A549 treated with RU486 at 1 μM for 4 hours (cell line): ENCODE data around the gene COL10A1. TPM values are rescaled to one million over a fixed set of nuclear protein-coding genes. Genes with fewer than 3 reads are reported as not detected.

Experiments
- total RNA-seq: library from RNA; stranded (reverse); fragments of 200-300 nt; extraction: Qiagen RNA extraction; gene quantifications from 5 replicates; pipeline ENCODE4 v1.2.3, GENCODE V29; 2022; ENCODE audit warnings: low read depth

COL10A1 gene
- 0.06 TPM in 1 of 5 replicates, not detected in the others for total RNA-seq

GRCh38 chr6:116126032-116126431, at the start of gene COL10A1:
Gene COL10A1 (minus strand): TSS chr6:116126132. CDS start chr6:116125492, 640 bp downstream.

GRCh38 chr6:116100419-116101301, 25.3 kb downstream of the COL10A1 start, which contains the start of gene NT5DC1:
Gene NT5DC1 (plus strand): TSS chr6:116100853. CDS start chr6:116100931, 78 bp downstream.

Other genes starting within 250 kb of the COL10A1 start
- gene FRK, start 65.2 kb downstream of the COL10A1 start, total RNA-seq, result 0.71 to 1.7 TPM (median 1.5 TPM) in 5 replicates
- gene NT5DC1, start 25.3 kb downstream of the COL10A1 start, total RNA-seq, result 22.3 to 31.2 TPM (median 25.3 TPM) in 5 replicates
- gene TSPYL4, start 127.9 kb upstream of the COL10A1 start, total RNA-seq, result 2.0 to 3.8 TPM (median 3.2 TPM) in 5 replicates
- 24.9 to 32.8 TPM (median 30.5 TPM) in 5 replicates for gene TSPYL1, start 153.8 kb upstream of the COL10A1 start, total RNA-seq
- 12.4 to 19.1 TPM (median 17.3 TPM) in 5 replicates for gene DSE, start 244.8 kb upstream of the COL10A1 start, total RNA-seq